ENCODE results near the gene MPIG6B.

The MPIG6B gene

GRCh38 chr6:31737991-31738979 is 15.1 kb downstream of the MPIG6B start:
- DNase-seq: peak in 1 of 2 donors; percentile 56
- intact Hi-C loops (cut with DNase I; ENCODE audit: low total_unique reads): loop anchor here (5.0 kb wide), 1 partner anchor 36 kb away; the partner anchor contains the start of gene ABHD16A
- TF ChIP-seq CTCF (IDR thresholded peaks at IDR 0.05): no peak
- Histone ChIP-seq H3K36me3 (peaks cover 10 to 11% (median 10%) of the 10 kb centered on the region in 3 donors), H3K4me3 (no peak overlapping the region), H3K27me3 (no peaks in the 10 kb centered on the region), H3K27ac (peak overlapping the region in 1 of 2 donors; percentile 19), H3K4me1 (peaks cover 0 to 48% (median 28%) of the 10 kb centered on the region in 4 donors), H3K9me3 (no peaks in the 10 kb centered on the region)

- TF ChIP-seq CTCF (IDR thresholded peaks at IDR 0.05): no peak
- DNase-seq: peak; percentile 98 to 99
- intact Hi-C loops (cut with DNase I; ENCODE audit: low total_unique reads): loop anchor here (5.0 kb wide), 2 partner anchors 38 to 52 kb away; partner anchors contain the start of gene ABHD16A
- Histone ChIP-seq H3K9me3 (no peaks in the 10 kb centered on the region), H3K27me3 (no peaks in the 10 kb centered on the region), H3K36me3 (no peaks in the 10 kb centered on the region), H3K4me3 (peak within 1 kb of the TSS; percentile 57 to 69), H3K27ac (peak within 1 kb of the TSS; percentile 34 to 58), H3K4me1 (peaks cover 0 to 33% (median 14%) of the 10 kb centered on the region in 4 donors)
These were observed 16.6 kb downstream of the MPIG6B start, which contains the start of gene MSH5 for GRCh38 chr6:31739639-31740396. Gene MSH5 (plus strand): TSS chr6:31740005. CDS start chr6:31740467, 462 bp downstream.

- no peak for TF ChIP-seq CTCF (IDR thresholded peaks at IDR 0.05)
- H3K27ac ChIP-seq: peak overlapping the region; percentile 34 to 58
- DNase-seq: no peak
- H3K36me3 ChIP-seq: no peaks in the 10 kb centered on the region
- H3K4me3 ChIP-seq: peak overlapping the region; percentile 57 to 69
- peaks cover 0 to 33% (median 14%) of the 10 kb centered on the region in 4 donors for H3K4me1 ChIP-seq
- H3K9me3 ChIP-seq: no peaks in the 10 kb centered on the region
- no peaks in the 10 kb centered on the region for H3K27me3 ChIP-seq
- intact Hi-C loops (cut with DNase I; ENCODE audit: low total_unique reads): loop anchor here (5.0 kb wide), 1 partner anchor 52 kb away; no protein-coding TSS in a partner anchor
These were observed 17.4 kb downstream of the MPIG6B start for GRCh38 chr6:31740397-31741223.

DNA sequence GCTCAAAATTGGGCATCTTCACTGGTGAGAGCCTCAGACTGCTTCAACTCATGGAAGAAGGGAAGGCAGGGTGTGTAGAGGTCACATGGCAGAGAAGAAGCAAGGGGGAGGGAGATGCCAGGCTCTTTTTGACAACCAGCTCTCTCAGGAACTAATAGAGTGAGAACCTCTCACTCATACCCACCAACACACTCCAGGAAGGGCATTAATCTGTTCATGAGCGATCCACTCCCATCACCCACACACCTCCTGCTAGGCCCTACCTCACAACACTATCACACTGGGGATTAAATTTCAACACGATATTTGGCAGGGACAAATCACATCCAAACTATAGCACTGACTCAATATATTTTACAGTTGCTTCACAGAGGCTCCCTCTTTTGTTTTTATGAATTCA is 18.6 kb downstream of the MPIG6B start:
- peaks cover 0 to 31% (median 12%) of the 10 kb centered on the region in 4 donors for H3K4me1 ChIP-seq
- no peak overlapping the region for H3K4me3 ChIP-seq
- H3K27ac ChIP-seq: no peak overlapping the region
- DNase-seq: no peak
- TF ChIP-seq CTCF (IDR thresholded peaks at IDR 0.05): no peak
- intact Hi-C loops (cut with DNase I; ENCODE audit: low total_unique reads): loop anchor here (5.0 kb wide), 1 partner anchor 50 kb away; no protein-coding TSS in a partner anchor
- H3K36me3 ChIP-seq: no peaks in the 10 kb centered on the region
- H3K27me3 ChIP-seq: no peaks in the 10 kb centered on the region
- no peaks in the 10 kb centered on the region for H3K9me3 ChIP-seq

Data from tibial artery (tissue), 4 donors.